Panc1 (cell line): Measurements from ENCODE around the gene STAB2. TPM values are rescaled to one million over a fixed set of nuclear protein-coding genes. Genes with fewer than 3 reads are reported as not detected.

Source experiments
- ATAC-seq: fragments of 200-7000 bp; cut with Tn5 transposase; 2 replicates; pipeline ENCODE4 v1.9.1; 2020; ENCODE audit warnings: mild to moderate bottlenecking, moderate library complexity
- BruUV-seq: library from RNA; stranded (reverse); fragments of 400-500 nt; replicated peaks from 2 replicates; lab custom pipeline; 2021; lab: Mats Ljungman, UMichigan
- CTCF ChIA-PET: fragments of 300-600 bp; sonication (Branson Sonifier 250); formaldehyde crosslinking; loops from one replicate; lab custom pipeline; 2022; ENCODE audit warnings: antibody characterized with exemption; lab: Charles Lee
- POLR2A ChIA-PET: fragments of 300-600 bp; sonication (Branson Sonifier 250); formaldehyde crosslinking; loops from one replicate; lab custom pipeline; 2022; ENCODE audit warnings: antibody characterized with exemption; lab: Charles Lee
- DNase-seq: peaks from one replicate; pipeline ENCODE4 v3.0.0-alpha.2; 2010; ENCODE audit warnings: low read depth, low spot score
- H3K27ac ChIP-seq: 2 replicates; pipeline ENCODE4 v1.5.1; 2011; ENCODE audit warnings: mild to moderate bottlenecking, low read length, inconsistent platforms
- H3K27me3 ChIP-seq: fragments of 200-500 bp; sonication (Bioruptor generic); 2 replicates; pipeline ENCODE4 v1.6.0; 2014; ENCODE audit warnings: low read length, inconsistent platforms; ENCODE audit not compliant: control insufficient read depth, insufficient read depth
- H3K36me3 ChIP-seq: fragments of 200-500 bp; sonication (Bioruptor generic); 2 replicates; pipeline ENCODE4 v1.5.1; 2014; ENCODE audit warnings: inconsistent platforms, mild to moderate bottlenecking, low read length, moderate library complexity; ENCODE audit not compliant: control insufficient read depth, insufficient read depth
- H3K4me1 ChIP-seq: 2 replicates; pipeline ENCODE4 v1.5.1; 2011; ENCODE audit warnings: inconsistent platforms, mild to moderate bottlenecking, low read length, moderate library complexity; ENCODE audit not compliant: control insufficient read depth, insufficient read depth
- H3K4me3 ChIP-seq, 2 experiments: 2 replicates each; pipeline ENCODE4 v1.5.1; 2011 to 2012; ENCODE audit warnings: low read depth in 2 of 2, low read length in 2 of 2, mild to moderate bottlenecking in 2 of 2, inconsistent platforms in 1 of 2, moderate library complexity in 1 of 2
- H3K9me3 ChIP-seq: fragments of 200-500 bp; sonication (Bioruptor generic); 2 replicates; pipeline ENCODE4 v1.5.1; 2014; ENCODE audit warnings: low read depth, mild to moderate bottlenecking, inconsistent platforms, low read length, moderate library complexity; ENCODE audit not compliant: control insufficient read depth, insufficient read depth
- CTCF ChIP-seq: fragments of 450-650 bp; IDR thresholded peaks from 2 replicates; pipeline ENCODE4 v1.5.1; 2017; ENCODE audit warnings: mild to moderate bottlenecking
- POLR2AphosphoS5 ChIP-seq: IDR thresholded peaks from 2 replicates; pipeline ENCODE4 v1.6.1; 2012; ENCODE audit warnings: mild to moderate bottlenecking, low read depth, low read length, moderate library complexity
- REST ChIP-seq, 2 experiments: IDR thresholded peaks; 2 replicates each; pipeline ENCODE4 v1.6.1; 2011 to 2012; ENCODE audit warnings: low read depth in 2 of 2, control low read depth in 1 of 2, low read length in 1 of 2, mild to moderate bottlenecking in 1 of 2, moderate library complexity in 1 of 2; ENCODE audit not compliant: insufficient read depth in 1 of 2
- SIN3A ChIP-seq: IDR thresholded peaks from 2 replicates; pipeline ENCODE4 v1.6.1; 2012; ENCODE audit warnings: low read depth, mild to moderate bottlenecking, low read length, moderate library complexity, borderline replicate concordance; ENCODE audit not compliant: insufficient read depth
- TCF7L2 ChIP-seq: IDR thresholded peaks from 2 replicates; pipeline ENCODE4 v1.6.1; 2011; ENCODE audit warnings: mild to moderate bottlenecking, low read depth, low read length, inconsistent platforms
- in situ Hi-C: cut with HindIII; loops from 2 replicates; pipeline ENCODE4 v1.10.0; 2016; ENCODE audit warnings: low sequenced_read_pairs, low pct_unique_long_range_greater_than_20kb
- intact Hi-C: fragments of 100-400 bp; cut with micrococcal nuclease; formaldehyde crosslinking; loops from one replicate; pipeline ENCODE4 v1.10.0; 2022; ENCODE audit not compliant: unreplicated experiment
- total RNA-seq: library from RNA; stranded (reverse); gene quantifications from one replicate; pipeline ENCODE4 v1.2.1, GENCODE V29; 2021; ENCODE audit not compliant: unreplicated experiment

Gene STAB2
- total RNA-seq, 1 experiment from 2014 or later = not detected

GRCh38 chr12:103748002-103748401, 160.9 kb downstream of the STAB2 start:
- POLR2A ChIA-PET = interaction anchor here (0.7 kb wide), 1 partner anchor 38 kb away, joined by 4 read pairs; no protein-coding TSS in a partner anchor
- intact Hi-C loops = loop anchor here (10.0 kb wide), 1 partner anchor 173 kb away; no protein-coding TSS in a partner anchor
- no peaks in the 10 kb centered on the region for H3K4me1 ChIP-seq
- DNase-seq (no peak), ATAC-seq (no peak)
- no peaks in the 10 kb centered on the region for H3K9me3 ChIP-seq
- H3K4me3 ChIP-seq = no peak overlapping the region
- TF ChIP-seq REST (IDR thresholded peaks at IDR 0.05; ENCODE audit: insufficient read depth in 1 of 2, low read depth in 2 of 2, low read length in 1 of 2) = no peak
- TF ChIP-seq TCF7L2 = no peak
- no peak for TF ChIP-seq CTCF
- TF ChIP-seq SIN3A = no peak
- no peak for TF ChIP-seq POLR2AphosphoS5
- no peaks in the 10 kb centered on the region for H3K36me3 ChIP-seq
- H3K27ac ChIP-seq = no peak overlapping the region
- CTCF ChIA-PET = no interaction called here
- H3K27me3 ChIP-seq = no peaks in the 10 kb centered on the region
- in situ Hi-C loops = no loop called here
- BruUV-seq = no TSS peak

GRCh38 chr12:103748875-103749274, 161.8 kb downstream of the STAB2 start:
- DNase-seq (no peak), ATAC-seq (no peak)
- no peak overlapping the region for H3K27ac ChIP-seq
- intact Hi-C loops = loop anchor here (10.0 kb wide), 1 partner anchor 174 kb away; no protein-coding TSS in a partner anchor
- ChIA-PET CTCF (no interaction called here), POLR2A (no interaction called here)
- no peak for TF ChIP-seq SIN3A
- no peak for TF ChIP-seq POLR2AphosphoS5
- TF ChIP-seq CTCF = no peak
- TF ChIP-seq TCF7L2 = no peak
- no peak for TF ChIP-seq REST (IDR thresholded peaks at IDR 0.05; ENCODE audit: insufficient read depth in 1 of 2, low read depth in 2 of 2, low read length in 1 of 2)
- no peaks in the 10 kb centered on the region for H3K36me3 ChIP-seq
- in situ Hi-C loops = no loop called here
- H3K9me3 ChIP-seq = no peaks in the 10 kb centered on the region
- no peaks in the 10 kb centered on the region for H3K4me1 ChIP-seq
- H3K27me3 ChIP-seq = no peaks in the 10 kb centered on the region
- BruUV-seq = no TSS peak
- no peak overlapping the region for H3K4me3 ChIP-seq
